Hematopoietic multipotent progenitor cell treated with erythropoietin and hydrocortisone succinate and interleukin-3 and kit ligand, for 15 days (in vitro differentiated cells): ENCODE results near the gene AARS1.
"Not testable (repeated sequence)": the region's sequence is repeated elsewhere in the genome, so short reads cannot be mapped to it uniquely, and the experiment has no call there.

Experiments
- DNase-seq: peaks from one replicate; pipeline ENCODE4 v3.0.0-alpha.2; 2015; ENCODE audit warnings: low spot score

AARS1 gene

GRCh38 chr16:70289229-70290094, at the start of gene AARS1:
TSS of gene AARS1 (minus strand) at chr16:70289506. CDS start at chr16:70282763, 6,743 bp downstream.
- DNase-seq, result peak; percentile 99

GRCh38 chr16:70337814-70338213, 48.5 kb upstream of the AARS1 start:
- DNase-seq, result no peak

DNA sequence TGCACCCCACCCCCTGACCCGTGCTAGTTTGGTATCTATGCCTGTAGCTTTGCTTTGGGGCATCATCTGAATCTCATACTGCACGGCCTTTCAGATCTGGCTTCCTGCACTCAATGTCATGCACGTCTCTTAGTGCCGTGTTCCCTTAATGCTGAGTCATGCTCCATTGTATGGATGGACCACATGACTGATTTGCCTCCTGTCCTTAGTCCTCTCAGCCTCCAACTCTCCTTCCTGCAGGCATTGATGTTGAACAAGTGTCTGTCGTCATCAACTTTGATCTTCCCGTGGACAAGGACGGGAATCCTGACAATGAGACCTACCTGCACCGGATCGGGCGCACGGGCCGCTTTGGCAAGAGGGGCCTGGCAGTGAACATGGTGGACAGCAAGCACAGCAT, 43.4 kb upstream of the AARS1 start:
- not testable (repeated sequence) for DNase-seq

GRCh38 chr16:70331588-70332358, 42.5 kb upstream of the AARS1 start:
- no peak for DNase-seq

DNA sequence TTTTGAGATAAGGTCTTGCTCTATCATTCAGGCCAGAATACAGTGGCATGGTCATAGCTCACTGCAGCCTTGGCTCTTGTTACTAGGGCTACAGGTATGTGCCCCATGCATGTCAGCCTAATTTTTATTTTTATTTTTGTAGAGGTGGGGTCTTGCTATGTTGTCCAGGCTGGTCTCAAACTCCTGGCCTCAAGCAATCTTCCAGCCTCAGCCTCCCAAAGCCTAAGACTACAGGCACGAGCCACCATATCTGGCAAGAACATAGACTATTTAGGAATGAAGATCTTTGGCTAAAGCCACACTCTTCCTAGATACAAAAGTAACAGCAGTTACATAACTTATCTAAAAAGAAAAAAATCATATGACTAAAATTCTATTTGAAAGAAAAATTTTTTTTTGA, 41.8 kb upstream of the AARS1 start:
- DNase-seq, result no peak

- DNase-seq, result no peak
These were observed 35.9 kb upstream of the AARS1 start for GRCh38 chr16:70324998-70325747.

GRCh38 chr16:70320121-70320520, 30.8 kb upstream of the AARS1 start:
- no peak for DNase-seq

- not testable (repeated sequence) for DNase-seq
These were observed 18.4 kb upstream of the AARS1 start for GRCh38 chr16:70307726-70308125.

DNA sequence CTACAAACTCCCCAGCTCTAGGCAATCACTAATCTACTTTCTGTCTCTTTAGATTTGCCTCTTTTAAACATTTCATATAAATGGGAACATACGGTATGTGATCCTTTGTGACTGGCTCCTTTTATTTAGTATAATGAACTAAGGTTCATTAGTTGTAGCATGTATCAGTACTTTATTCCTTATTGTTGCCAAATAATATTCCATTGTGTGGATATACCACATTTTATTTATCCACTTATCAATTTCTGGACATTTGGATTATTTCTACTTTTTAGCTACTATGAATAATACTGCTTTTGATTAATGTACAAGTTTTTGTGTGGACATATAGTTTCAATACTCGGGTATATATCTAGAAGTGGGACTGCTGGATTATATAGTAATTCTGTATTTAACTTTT, 17.6 kb upstream of the AARS1 start:
- no peak for DNase-seq

- no peak for DNase-seq
These were observed 15.7 kb upstream of the AARS1 start for GRCh38 chr16:70304892-70305448.

DNA sequence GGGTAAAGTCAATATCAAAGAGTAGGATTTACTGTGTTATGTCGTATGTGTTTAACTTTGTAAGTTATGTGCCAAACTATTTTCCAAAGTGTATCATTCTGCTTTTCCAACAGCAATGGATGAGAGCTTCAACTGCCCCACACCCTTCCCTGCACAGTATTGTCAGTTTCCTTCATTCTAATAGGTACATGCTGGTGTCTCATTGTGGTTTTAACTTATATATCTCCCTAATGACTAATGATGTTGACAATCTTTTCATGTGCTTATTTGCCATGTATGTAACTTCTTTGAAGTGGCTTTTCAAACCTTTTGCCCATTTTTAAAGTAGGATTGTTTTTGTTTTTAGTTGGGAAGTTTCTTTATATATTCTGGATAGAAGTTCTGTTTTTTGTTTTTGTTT, 13.4 kb upstream of the AARS1 start:
- DNase-seq, result no peak

DNA sequence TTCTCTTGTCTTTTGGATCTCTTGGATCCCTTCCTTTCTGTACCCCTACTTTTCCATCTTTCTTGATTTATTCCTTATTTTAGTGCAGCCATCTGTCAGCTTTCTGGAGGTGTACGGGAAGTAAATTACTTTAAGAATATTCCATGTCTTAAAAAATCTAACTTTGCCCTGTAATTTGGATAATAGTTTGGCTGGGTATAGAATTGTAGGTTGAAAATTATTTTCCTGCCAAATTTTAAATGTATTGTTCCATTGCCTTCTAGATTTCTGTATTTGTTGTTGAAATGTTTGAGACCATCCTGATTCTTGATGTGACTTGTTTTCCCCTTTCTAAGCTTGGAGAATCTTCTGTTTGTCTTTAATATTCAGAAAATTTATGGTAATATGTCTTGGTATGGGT, 11.8 kb upstream of the AARS1 start:
- no peak for DNase-seq

GRCh38 chr16:70298988-70299938, 10.0 kb upstream of the AARS1 start, which contains the start of gene DDX19B:
TSS of gene DDX19B (plus strand) at chr16:70299186. CDS start at chr16:70299298, 112 bp downstream.
- DNase-seq, result peak; percentile 27

GRCh38 chr16:70295634-70296033, 6.3 kb upstream of the AARS1 start:
- no peak for DNase-seq

DNA sequence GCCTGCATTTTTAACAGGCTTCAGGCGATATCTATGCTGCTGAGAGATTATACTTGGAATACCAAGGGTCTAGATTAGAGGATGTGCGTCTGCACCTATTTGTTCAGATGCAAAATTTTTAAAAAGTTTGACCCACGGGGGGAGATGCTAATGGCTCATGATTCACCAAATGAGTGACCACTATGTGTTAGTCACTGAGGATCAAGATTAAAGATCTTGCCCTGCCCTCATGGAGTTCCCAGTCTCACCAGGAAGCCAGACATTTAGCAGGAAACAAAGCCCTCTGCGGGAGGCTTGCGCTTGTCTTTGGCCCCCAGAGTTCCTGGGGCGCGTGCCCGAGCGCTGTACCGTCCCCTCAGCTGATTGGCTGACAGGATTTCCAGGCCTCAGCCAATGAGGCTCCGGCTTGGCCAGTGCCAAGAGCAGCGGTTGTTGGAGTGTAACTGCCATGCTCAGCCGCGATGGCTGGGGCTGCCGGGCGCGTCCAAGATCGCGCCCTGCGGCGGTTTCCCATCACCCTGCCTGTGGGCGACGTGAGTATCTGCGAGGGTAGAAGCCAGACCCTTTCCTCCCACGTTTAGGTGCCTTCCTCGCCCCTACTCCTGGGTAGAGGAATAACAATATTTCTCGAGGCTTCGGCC, 5.2 kb upstream of the AARS1 start:
- no peak for DNase-seq

DNA sequence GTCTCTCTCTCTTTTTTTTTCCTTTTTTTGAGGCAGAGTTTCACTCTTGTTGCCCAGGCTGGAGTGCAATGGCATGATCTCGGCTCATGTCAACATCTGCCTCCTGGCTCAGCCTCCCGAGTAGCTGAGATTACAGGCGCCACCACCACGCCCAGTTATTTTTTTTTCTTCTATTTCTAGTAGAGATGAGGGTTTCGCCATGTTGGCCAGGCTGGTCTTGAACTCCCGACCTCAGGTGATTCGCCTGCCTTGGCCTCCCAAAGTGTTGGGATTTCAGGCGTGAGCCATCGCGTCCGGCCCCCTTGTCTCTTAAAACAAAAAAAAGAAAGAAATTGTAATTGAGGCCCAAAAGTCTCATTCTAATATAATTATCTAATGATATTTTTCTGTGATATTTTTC, 2.8 kb upstream of the AARS1 start:
- DNase-seq, result not testable (repeated sequence)

DNA sequence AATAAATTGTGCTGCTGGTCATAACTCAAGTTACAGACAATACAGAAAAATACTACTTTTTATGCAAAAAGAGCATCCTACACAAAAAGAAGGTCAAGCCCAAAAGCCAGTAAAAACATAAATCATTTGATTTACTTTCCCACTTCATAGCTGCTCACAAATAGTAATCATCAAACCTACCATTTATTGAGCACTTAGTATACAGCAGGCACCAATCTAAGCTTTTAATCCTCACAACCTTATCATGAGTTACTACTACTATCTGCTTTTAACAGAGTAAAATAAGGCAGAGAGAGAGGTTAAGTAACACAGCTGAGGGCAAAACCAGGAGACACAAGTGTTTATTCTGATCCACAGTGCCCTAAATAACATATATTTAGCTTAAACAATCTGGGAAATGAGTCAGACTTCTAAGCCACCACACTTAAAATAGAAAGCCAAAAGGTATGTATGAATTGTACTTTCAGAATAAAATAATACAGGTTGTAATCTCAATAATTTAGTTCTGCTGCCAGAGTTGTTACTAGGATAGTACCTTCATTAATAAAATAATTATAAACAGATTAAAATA, 1.7 kb upstream of the AARS1 start:
- DNase-seq, result no peak

- not testable (repeated sequence) for DNase-seq
These were observed 1.9 kb downstream of the AARS1 start for GRCh38 chr16:70287304-70287971.

GRCh38 chr16:70276392-70276791, 12.9 kb downstream of the AARS1 start:
- no peak for DNase-seq
